NCI-H2081 treated with DMSO at 0.1 percent for 48 hours (cell line): Measurements from ENCODE around the gene CPE.
"Not testable (repeated sequence)": the region's sequence is repeated elsewhere in the genome, so short reads cannot be mapped to it uniquely, and the experiment has no call there.

ENCODE experiments used
- DNase-seq: peaks from one replicate; lab custom pipeline; 2025; lab: John Stamatoyannopoulos, UW

Gene CPE

DNA sequence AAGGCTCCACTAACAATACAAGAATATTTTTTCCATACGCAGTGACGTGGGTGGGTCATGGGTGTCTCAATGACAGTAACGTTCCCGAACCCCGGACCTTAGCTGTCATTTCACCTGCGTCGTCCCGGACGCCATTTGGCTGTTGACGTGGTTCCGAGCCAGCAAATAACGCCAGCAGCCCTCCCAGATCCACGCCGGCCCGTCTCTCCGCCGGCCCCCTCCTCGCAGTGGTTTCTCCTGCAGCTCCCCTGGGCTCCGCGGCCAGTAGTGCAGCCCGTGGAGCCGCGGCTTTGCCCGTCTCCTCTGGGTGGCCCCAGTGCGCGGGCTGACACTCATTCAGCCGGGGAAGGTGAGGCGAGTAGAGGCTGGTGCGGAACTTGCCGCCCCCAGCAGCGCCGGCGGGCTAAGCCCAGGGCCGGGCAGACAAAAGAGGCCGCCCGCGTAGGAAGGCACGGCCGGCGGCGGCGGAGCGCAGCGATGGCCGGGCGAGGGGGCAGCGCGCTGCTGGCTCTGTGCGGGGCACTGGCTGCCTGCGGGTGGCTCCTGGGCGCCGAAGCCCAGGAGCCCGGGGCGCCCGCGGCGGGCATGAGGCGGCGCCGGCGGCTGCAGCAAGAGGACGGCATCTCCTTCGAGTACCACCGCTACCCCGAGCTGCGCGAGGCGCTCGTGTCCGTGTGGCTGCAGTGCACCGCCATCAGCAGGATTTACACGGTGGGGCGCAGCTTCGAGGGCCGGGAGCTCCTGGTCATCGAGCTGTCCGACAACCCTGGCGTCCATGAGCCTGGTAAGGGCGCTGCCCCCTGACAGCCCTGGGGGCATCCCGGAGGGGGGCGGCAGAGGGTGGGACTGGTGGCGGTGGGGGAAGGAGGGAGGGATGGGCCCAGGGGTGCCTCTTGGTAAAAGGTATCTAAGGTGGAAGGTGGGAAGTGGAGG lies at the start of gene CPE:
TSS of gene CPE (plus strand) at position 264 of the 933 bp plus-strand sequence. CDS start at position 478, 214 bp downstream.
- peak; percentile 13 for DNase-seq

DNA sequence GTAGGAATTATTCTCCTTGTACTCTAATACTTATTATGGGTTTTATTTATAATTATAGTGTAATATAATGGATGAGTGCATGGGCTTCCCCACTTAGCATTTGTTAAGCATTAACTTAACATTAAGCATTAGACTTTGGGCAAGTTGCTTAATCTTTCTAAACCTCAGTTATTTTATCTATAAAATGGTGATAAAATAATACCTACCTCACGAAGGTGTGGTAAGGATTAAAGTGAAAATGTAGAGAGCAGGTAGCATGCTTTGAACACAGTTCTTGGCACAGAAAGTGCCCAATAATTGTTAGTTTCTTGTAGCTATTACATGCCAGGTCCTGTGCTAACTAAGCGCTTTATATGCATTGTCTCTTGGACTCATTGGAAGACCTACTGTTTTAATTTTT lies 48.7 kb upstream of the CPE start:
- DNase-seq: no peak

DNA sequence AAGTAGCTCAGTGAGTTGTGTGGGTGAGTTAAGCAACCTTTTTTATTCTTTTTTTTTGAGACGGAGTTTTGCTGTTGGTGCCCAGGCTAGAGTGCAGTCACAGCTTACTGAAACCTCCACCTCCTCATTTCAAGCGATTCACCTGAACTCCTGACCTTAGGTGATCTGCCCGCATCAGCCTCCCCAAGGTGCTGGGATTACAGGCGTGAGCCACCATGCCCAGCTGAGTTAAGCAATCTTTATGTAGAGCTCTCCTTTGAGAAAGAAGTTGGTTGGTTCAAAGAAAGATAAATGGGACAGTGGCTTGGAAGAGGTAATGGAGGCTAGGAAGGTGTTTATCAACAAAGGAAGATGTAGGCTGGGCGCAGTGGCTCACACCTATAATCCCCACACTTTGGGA lies 48.1 kb upstream of the CPE start:
- DNase-seq: no peak

DNA sequence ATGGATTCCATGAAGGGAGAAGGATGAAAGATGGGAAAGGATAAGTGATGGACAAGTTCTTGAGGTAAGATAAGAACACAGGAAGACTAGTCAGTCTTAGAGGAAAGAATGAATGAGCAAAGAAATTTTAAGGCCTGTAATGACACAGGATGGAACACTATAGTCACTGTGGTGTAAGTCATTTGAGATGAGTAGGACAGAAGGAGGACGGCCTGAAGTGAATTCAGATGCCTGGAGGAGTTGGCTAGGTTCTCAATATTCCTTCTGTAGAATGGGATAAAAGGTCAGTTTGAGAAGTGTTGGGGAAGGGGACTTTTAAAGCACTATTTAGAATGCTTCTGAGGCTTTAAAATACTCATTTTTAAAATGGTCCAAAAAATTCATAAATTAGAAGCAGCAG lies 47.4 kb upstream of the CPE start:
- no peak for DNase-seq

DNA sequence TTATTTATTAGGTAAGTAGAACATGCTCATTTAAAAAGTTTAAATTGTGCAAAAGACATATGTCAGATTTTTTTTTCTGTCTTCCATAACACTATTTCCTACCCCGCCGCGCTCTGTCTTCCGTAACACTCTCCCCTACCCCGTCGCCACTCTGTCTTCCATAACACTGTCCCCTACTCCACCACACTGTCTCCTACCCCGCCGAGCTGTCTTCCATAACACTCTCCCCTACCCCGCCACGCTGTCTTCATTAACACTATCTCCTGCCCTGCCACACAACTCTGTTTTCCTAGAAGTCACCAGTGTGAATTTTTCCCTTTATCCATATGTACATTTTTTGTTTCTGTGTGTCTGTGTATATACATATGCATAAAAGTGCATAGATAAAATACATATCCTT lies 47.0 kb upstream of the CPE start:
- DNase-seq: no peak

DNA sequence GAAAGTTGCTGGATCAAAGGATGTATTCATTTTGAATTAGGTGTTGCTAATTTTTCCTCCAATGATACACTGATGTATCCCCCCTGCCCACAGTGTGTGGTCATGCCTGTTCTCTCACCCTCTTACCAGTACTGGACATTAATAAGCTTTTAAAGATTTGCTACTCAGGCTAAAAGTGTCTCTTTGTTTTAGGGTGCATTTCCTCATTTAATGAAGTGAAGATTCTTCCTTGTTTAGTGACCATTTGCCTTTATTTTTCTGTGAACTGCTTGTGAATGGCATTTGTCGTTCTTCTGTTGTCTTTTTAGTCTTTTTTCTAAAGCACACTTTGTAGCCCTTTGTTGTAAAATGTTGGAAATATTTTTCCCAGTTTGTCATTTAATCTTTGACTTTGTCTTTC lies 46.3 kb upstream of the CPE start:
- DNase-seq: no peak

DNA sequence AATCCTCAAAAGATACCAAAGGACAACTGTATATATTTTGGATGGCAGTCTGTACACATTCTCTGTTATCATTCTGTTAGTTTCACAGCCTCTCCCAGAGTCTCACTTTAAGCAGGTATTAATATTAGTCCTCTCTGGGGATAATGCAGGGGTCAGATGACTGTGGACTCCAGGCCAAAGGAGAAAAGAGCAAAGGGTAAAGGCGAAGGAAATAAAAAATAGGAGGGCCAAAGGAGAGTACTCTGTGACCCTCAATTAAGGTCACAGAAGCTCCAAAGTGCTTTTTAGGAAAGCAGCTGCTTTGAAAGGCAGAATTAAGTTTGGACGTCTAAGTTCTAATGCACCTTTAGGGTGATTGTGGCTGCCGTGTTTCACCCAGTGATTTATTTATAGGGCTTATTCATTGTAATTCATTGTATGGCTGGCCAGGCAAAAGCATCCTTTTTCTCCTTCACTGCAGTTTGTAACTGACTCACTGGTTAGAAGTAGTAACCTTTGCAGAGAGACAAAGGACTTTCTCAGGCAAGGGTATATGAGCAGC lies 43.6 kb upstream of the CPE start:
- DNase-seq: no peak

DNA sequence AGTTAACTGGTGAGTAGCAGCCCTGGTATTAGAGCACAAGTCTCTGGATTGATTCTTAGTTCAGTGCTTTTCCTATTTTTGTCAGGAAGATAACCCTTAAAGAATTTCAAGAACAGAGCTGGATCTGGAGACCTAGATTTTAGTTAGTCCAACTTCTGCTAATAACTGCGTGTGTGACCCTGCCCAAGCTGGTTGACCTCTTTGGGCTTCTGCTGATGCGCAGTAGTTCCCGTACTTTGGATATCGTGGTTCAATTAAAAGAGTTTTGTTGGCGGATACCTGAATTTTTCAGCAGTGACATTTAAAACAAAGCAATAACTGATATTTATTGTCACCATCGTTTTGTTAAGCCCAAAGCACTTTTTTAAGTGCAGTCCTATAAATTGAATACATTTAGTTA lies 42.1 kb upstream of the CPE start:
- no peak for DNase-seq

DNA sequence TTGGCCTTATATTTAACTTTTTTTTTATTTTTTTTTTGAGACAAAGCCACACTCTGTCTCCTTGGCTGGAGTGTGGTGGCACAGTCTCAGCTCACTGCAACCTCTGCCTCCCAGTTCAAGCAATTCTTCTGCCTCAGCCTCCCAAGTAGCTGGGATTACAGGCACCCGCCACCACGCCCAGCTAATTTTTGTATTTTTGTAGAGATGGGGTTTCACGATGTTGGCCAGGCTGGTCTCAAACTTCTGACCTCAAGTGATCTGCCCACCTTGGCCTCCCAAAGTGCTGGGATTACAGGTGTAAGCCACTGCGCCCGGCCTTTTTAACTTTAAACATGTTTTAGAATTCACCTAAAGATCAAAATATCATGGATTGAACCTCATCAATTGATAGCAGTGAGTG lies 36.5 kb upstream of the CPE start:
- DNase-seq: not testable (repeated sequence)

DNA sequence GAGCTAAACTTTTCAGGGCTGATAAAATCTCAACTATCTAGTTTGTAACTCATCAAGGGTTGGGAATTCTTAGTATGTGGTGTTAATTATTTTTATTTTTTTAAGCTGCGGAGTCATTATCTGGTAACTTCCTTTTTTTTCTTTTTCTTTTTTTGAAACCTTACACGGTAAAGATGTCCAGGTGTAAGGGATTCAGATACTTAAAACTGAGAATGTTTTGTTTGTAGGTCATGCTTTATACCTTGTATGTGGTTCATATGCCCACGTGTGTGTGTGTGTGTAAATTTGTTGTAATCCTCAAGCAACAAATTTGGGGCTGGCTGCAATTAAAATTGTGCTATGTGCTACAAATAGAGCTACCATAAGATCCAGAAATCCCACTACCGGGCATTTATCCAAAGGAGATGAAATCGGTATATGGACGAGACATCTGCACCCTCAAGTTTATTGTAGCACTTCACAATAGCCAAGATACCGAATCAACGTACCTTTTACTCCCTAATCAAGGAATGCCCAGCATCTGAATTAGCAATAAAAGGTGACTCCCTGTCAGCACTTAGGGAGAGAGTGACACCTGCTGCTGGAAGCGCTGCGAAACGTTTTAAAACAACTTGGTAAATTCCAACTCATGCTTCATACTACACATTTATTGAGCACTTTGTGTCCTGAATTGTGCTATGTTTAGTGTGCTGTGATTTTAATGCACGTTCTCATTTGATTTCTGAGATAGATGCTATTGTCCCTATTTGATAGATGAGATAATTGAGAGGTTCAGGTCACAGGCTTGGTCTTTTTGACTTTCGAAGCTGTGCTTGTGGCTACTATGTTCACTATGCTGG lies 35.2 kb upstream of the CPE start:
- no peak for DNase-seq

DNA sequence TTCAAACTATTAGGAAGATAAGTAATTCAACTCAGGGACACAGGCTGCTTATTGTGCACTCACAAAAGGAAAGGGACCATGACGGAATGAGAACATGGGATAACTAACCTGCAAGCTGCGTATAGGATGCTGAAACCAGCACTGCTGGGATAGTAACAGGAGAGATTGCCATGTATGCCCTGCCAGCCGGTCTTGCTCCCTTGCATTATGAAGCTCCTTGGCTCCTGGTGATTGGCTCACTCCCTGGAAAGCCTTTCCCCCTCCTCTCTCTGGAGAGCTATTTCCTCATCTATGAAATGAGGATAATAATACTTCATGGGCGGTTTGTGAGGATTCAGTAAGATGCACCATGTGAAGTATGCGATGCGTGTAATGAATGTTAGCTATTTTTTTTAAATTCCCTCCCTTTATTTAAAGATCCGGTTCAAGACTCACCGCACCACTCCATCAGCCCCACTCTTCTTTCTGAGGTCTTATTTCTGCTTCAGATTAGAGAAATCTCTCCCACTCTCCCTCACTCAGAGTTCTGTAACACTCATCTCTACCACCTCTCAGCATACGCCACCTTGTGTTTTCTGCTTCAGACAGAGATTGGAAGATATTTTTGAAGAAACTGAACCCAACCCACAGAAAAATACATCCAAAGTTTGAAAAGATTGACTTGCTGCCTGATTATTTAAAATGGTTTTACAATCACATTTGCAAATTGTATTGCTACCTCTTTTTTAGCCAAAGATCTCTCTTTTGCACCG lies 33.0 kb upstream of the CPE start:
- no peak for DNase-seq

DNA sequence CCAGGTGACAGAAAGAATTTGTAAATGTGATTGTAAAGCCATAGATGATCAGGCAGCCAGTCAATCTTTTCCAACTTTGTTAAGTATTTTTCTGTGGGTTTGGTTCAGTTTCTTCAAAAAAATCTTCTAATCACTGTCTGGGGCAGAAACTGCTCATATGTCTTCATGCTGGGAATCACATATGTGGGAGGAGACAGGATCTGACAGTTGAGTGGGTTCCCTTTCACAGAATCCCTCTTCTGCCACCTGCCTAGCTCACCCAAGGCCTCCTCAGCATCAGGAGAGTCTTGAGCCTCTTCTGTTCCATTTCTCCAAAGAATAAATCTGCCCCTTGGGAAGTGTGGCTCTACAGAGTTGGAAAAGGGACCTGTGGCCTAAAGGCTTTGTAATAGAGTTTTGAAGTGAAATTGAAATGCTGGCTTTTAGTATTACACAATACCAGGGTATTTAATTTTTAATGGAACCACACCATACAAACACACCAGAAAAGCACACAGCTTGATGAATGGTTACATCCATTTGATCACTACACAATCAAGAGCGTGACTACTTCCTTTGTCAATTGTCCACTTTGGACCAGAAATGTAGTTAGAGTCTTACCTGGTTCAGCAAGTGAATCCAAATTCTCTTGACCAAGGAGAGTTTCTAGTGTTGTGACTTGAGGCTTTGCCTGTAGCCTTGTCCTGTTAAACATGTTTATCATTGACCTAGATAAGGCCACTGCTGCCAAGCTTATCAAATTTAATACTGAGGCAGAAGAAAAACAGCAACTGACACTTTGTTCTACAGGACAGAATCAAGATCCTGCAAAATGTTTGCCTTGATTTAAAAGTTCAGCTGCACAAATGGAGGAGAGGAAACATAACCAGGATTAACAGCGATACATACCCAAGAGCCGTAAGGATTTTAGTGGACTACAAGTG lies 30.9 kb upstream of the CPE start:
- no peak for DNase-seq

DNA sequence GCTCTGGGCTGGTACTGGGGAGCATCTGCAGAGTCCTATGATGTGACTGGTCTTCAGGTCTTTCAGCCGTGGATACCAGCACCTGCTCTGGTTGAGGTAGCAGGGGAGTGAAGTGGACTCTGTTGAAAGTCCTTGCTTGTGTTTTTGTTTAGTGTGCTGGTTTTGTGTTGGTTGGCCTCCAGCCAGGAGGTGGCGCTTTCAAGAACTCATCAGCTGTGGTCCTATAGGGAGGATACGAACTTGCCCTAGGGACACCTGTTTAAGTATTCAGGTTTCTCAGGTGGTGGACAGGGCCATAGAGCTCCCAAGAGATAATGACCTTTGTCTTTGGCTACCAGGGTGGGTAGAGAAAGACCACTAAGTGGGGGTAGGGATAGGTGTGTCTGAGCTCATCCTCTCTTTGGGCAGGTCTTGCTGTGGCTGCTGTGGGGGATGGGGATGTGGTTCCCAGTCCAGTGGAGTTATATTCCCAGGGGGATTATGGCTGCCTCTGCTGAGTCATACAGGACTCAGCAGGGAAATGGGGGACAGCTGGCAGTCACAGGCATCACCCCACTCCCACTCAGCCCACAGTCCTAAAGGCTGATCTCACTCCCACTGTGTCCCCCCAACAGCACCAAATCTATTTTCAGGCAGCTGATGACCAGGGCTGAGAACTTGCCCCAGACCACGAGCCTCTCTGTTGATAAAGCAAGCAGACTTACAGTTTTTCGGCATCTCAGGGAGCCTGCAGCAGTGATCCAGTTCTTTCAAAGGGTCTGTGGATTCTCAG lies 27.3 kb upstream of the CPE start:
- no peak for DNase-seq

DNA sequence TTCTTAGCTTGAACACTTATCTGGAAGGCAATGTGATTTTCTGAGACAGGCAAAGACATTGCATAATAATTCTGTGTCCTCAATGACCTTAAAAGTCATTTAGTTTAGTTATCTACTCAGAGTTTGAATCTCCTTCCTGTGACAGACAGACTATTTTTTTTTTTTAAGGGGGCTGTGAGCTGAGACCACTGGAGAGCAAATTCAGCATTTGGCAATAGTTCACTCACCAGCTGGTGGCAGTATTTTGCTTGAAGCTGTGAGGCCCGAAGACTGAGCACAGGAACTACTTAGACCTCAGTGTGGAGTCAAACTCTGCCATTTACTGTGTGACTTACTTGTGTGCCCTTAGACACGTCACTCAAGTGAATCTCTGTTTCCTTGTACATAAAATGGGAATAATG lies 22.9 kb upstream of the CPE start:
- DNase-seq: no peak

DNA sequence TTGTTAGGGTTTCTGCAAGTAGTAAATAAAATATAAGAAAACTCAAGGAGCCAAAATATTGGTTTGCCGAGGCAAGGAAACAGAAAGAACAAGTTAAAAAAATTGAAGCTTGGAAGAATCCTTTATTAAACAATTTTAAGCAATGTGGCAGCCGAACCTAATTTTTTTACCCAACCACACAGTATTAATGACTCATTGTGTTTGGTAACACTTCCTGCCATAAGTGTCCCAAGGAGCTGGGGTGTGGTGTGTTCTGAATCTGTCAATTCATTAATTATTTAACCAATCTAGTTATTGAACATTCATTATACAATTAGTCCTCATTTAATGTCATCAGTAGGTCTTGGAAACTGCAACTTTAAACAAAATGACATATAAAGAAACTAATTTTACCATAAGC lies 19.3 kb upstream of the CPE start:
- no peak for DNase-seq

DNA sequence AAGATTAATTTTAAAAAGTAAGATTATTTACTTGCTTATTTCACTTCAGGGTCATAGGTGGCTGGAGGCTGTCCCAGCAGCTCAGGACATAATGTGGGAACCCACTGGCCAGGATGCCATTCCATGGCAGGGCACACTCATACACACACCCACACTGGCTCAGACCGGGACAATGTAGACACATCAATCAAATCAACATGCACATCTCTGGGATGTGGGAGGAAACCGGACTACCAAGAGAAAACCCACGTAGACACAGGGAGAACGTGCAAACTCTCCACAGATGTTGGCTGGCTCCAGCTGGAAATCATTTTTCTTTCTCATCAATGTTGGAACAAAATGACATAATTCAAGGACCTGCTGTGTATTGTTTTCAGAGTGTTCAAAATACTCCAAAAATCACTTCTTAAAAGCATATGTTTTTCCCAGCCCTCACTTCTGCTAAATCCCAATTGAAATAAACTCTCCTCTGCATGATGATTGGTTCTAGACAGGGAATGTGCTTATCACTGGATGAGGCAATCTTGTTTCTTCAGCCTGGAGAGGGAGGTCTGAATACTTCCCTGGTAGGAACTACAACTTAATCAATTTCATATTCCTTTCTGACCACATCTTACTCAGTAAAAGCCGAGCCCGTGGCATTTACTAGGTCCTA lies 18.6 kb upstream of the CPE start:
- no peak for DNase-seq

DNA sequence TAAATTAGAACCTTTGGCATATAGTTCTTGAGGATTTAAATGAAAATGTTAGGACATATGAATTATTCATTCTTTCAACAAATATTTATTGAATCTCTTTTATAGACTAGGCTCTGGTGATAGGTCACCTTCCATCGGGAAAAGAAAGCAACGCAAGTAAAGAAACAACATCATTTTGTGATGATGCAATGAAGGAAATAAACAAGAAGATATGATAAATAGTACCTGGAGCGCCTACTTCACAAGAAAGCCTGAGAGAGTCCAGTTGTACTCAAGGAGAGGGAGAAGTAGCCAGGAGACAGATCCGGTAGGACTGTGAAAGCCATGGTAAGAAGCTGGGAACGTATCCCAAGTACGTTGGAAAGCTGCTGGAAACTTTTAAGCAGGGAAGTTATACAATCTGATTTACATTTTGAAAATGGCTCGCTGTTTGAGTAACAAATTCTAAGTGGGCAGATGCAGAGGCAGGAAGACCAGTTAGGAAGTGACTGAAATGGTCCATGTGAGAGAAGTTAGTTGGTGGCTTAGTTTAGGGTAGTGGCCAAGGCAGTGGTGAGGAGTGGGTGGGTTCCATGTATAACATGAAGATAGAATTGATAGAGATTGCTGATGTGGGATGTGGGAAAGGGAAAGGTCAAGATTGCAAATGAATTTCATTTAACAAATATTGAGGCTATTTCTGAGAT lies 17.7 kb upstream of the CPE start:
- no peak for DNase-seq

DNA sequence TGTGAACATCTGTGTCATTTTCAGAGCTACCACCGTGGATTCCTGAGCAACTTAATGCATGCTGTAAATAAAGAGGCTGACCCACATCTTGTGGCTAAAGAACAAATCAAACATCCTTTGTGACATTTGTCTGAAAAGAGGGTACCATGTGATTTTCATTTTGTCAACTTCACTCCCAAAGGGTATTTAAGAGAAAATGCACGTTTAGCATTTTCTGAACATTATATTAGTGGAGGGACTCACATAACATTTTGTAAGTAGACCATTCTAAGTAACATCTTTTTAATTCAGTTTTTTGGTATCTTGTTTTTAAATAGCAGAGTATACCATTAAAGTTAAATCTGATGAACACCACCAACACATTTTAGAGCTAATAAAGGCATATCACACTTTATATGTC lies 17.0 kb upstream of the CPE start:
- no peak for DNase-seq

DNA sequence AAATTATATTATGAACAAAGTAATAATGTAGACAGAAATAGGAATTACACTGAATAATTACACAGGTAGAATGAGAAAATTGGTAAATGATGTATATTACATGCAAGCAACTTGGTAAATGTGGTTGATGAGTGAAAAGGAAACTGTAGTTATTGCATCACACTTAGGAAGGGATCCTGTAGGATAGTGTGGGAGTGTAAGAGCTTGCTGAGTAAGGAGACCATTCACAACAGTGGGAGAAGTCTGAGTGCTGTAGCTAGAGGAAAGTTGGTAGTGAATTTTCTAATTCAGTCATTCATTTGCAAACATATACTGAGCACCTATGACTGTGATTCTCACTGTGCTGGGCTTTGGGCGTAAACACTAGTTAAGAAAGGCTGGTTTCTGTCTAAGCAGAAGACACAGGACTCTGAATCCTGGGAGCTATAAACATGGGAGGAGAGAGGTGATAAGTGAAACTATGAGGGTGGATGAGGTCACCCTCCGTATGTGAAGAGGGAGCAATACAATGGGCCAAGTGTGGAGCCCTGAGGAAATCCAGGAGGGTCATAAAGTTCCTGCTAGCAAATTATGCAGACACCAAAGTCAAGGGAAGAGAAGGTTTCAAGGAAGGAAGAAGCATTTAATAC lies 14.2 kb upstream of the CPE start:
- DNase-seq: no peak
